Measurements from ENCODE around the gene AIF1L.
A peak's percentile ranks its signal among the peaks of the same experiment; 100 is the strongest.
"Not testable (repeated sequence)": the region's sequence is repeated elsewhere in the genome, so short reads cannot be mapped to it uniquely, and the experiment has no call there.

AIF1L gene

GRCh38 chr9:131097126-131097947 is 1.0 kb downstream of the AIF1L start:
- Histone ChIP-seq H3K4me3 (peak overlapping the region in 6 of 7 experiments; percentile 45 to 61 (median 53)), H3K27ac (peak overlapping the region in 3 of 21 experiments; percentile 49 to 77 (median 75))

GRCh38 chr9:131097948-131098278 is 1.6 kb downstream of the AIF1L start:
- no peak overlapping the region for H3K4me3 ChIP-seq
- H3K27ac ChIP-seq = peak overlapping the region in 1 of 21 experiments; percentile 20

GRCh38 chr9:131098391-131099101 is 2.2 kb downstream of the AIF1L start:
- no peak overlapping the region for H3K4me3 ChIP-seq

GRCh38 chr9:131099102-131099606 is 2.8 kb downstream of the AIF1L start:
- H3K4me3 ChIP-seq = no peak overlapping the region
- H3K27ac ChIP-seq = no peak overlapping the region

More at GRCh38 chr9:131098391-131099101, 2.2 kb downstream of the AIF1L start:
- H3K27ac ChIP-seq = no peak overlapping the region

GRCh38 chr9:131099845-131100244 is 3.5 kb downstream of the AIF1L start:
- not testable (repeated sequence) for H3K4me3 ChIP-seq, H3K27ac ChIP-seq

GRCh38 chr9:131100445-131100844 is 4.1 kb downstream of the AIF1L start:
- Histone ChIP-seq H3K4me3 (no peak overlapping the region), H3K27ac (no peak overlapping the region)

GRCh38 chr9:131101207-131101964 is 5.1 kb downstream of the AIF1L start:
- Histone ChIP-seq H3K4me3 (no peak overlapping the region), H3K27ac (no peak overlapping the region)

GRCh38 chr9:131103024-131103423 is 6.7 kb downstream of the AIF1L start:
- Histone ChIP-seq H3K27ac (no peak overlapping the region), H3K4me3 (no peak overlapping the region)

GRCh38 chr9:131103535-131103934 is 7.2 kb downstream of the AIF1L start:
- H3K4me3 ChIP-seq = no peak overlapping the region
- no peak overlapping the region for H3K27ac ChIP-seq

- Histone ChIP-seq H3K4me3 (no peak overlapping the region), H3K27ac (peak overlapping the region in 1 of 21 experiments; percentile 3)
Measured at GRCh38 chr9:131104016-131104740, 7.8 kb downstream of the AIF1L start.

GRCh38 chr9:131105952-131106351 is 9.6 kb downstream of the AIF1L start:
- H3K4me3 ChIP-seq = no peak overlapping the region
- H3K27ac ChIP-seq = no peak overlapping the region

- Histone ChIP-seq H3K4me3 (no peak overlapping the region), H3K27ac (no peak overlapping the region)
Measured at GRCh38 chr9:131107760-131108159, 11.4 kb downstream of the AIF1L start.

- H3K4me3 ChIP-seq = no peak overlapping the region
Measured at GRCh38 chr9:131111186-131111853, 15.0 kb downstream of the AIF1L start.

GRCh38 chr9:131111854-131112311 is 15.6 kb downstream of the AIF1L start:
- Histone ChIP-seq H3K4me3 (no peak overlapping the region), H3K27ac (peak overlapping the region in 3 of 21 experiments; percentile 13 to 63 (median 22))

More at GRCh38 chr9:131111186-131111853, 15.0 kb downstream of the AIF1L start:
- H3K27ac ChIP-seq = peak overlapping the region in 3 of 21 experiments; percentile 13 to 63 (median 22)

- H3K4me3 ChIP-seq = no peak overlapping the region
- peak overlapping the region in 1 of 21 experiments; percentile 24 for H3K27ac ChIP-seq
Measured at GRCh38 chr9:131112374-131113154, 16.2 kb downstream of the AIF1L start.

GRCh38 chr9:131113655-131114054 is 17.3 kb downstream of the AIF1L start:
- H3K27ac ChIP-seq = no peak overlapping the region

GRCh38 chr9:131114084-131114535 is 17.8 kb downstream of the AIF1L start:
- H3K27ac ChIP-seq = no peak overlapping the region
- no peak overlapping the region for H3K4me3 ChIP-seq

More at GRCh38 chr9:131113655-131114054, 17.3 kb downstream of the AIF1L start:
- no peak overlapping the region for H3K4me3 ChIP-seq

GRCh38 chr9:131115360-131115742 is 19.0 kb downstream of the AIF1L start:
- H3K27ac ChIP-seq, H3K4me3 ChIP-seq: not testable (repeated sequence)

All from skin epidermis (tissue), 12 donors.